Esophagus squamous epithelium (tissue), 5 donors: ENCODE data around the gene ANKRD44. TPM values are rescaled to one million over a fixed set of nuclear protein-coding genes. Genes with fewer than 3 reads are reported as not detected.

ENCODE experiments used
- DNase-seq: peaks from one replicate; lab custom pipeline; 2025; lab: John Stamatoyannopoulos, UW
- H3K27ac ChIP-seq, 4 donors: fragments of 200-600 bp; sonication (generic); one replicate each; pipeline ENCODE4 v1.5.1; 2016 to 2019; ENCODE audit warnings: mild to moderate bottlenecking in 1 of 4
- H3K27me3 ChIP-seq, 4 donors: fragments of 200-600 bp; sonication (generic); 1 replicate in 3 of 4; 2 replicates in 1 of 4; pipeline versions ENCODE4 v1.5.1 to v1.6.0; 2017 to 2021; ENCODE audit warnings: antibody characterized with exemption in 1 of 4
- H3K36me3 ChIP-seq, 3 donors: fragments of 200-600 bp; sonication (generic); one replicate each; pipeline ENCODE4 v1.5.1; 2016 to 2019
- H3K4me1 ChIP-seq, 3 donors: fragments of 200-600 bp; sonication (generic); one replicate each; pipeline ENCODE4 v1.5.1; 2017 to 2019
- H3K4me3 ChIP-seq, 4 donors: fragments of 200-600 bp; sonication (generic); 1 replicate in 3 of 4; 2 replicates in 1 of 4; pipeline ENCODE4 v1.5.1; 2016 to 2019; ENCODE audit warnings: mild to moderate bottlenecking in 2 of 4, moderate library complexity in 1 of 4
- H3K9me3 ChIP-seq, 3 donors: fragments of 200-600 bp; sonication (generic); one replicate each; pipeline ENCODE4 v1.5.1; 2016 to 2019
- POLR2A ChIP-seq, 4 donors: fragments of 450-650 bp; IDR thresholded peaks; one replicate each; pipeline ENCODE4 v1.6.1; 2017; ENCODE audit warnings: antibody characterized with exemption in 4 of 4, mild to moderate bottlenecking in 4 of 4, moderate library complexity in 3 of 4
- WGBS, 2 donors: methylation state at CpG; one replicate each; pipeline ENCODE4 v1.1.5; 2018; 5-methylcytosine and 5-hydroxymethylcytosine counted together
- intact Hi-C: fragments of 100-400 bp; cut with DNase I; formaldehyde crosslinking; loops from one replicate; pipeline ENCODE4 v1.15.0; 2022
- total RNA-seq, 4 donors: library from RNA; depleted of rRNA; stranded (reverse); fragments of >200 nt; gene quantifications; one replicate each; pipeline ENCODE4 v1.1.0, GENCODE V29; 2016
- TF ChIP-seq, protein P1 (sequence below), 6 experiments: fragments of 450-650 bp in 4 of 6; fragments of 200-600 bp in 2 of 6; sonication (generic) in 2 of 6; IDR thresholded peaks; one replicate each; pipeline ENCODE4 v1.5.1; 2016 to 2019; ENCODE audit warnings: antibody characterized with exemption in 6 of 6, mild to moderate bottlenecking in 4 of 6, moderate library complexity in 4 of 6
- donor health status: DM: yes; HTN: yes; CAD: no.

Gene ANKRD44
- total RNA-seq, 4 donors from 2014 or later = 4.5 to 54.0 (median 11.4) TPM

GRCh38 chr2:197167608-197168314, 142.8 kb downstream of the ANKRD44 start:
- 67 to 84% methylated on average over 3 of the region's 3 CpGs for WGBS, 2 donors
- H3K4me3 ChIP-seq = no peak overlapping the region
- H3K27ac ChIP-seq = no peak overlapping the region
- H3K36me3 ChIP-seq = no peaks in the 10 kb centered on the region
- H3K27me3 ChIP-seq = no peaks in the 10 kb centered on the region
- TF ChIP-seq, protein P1, sequence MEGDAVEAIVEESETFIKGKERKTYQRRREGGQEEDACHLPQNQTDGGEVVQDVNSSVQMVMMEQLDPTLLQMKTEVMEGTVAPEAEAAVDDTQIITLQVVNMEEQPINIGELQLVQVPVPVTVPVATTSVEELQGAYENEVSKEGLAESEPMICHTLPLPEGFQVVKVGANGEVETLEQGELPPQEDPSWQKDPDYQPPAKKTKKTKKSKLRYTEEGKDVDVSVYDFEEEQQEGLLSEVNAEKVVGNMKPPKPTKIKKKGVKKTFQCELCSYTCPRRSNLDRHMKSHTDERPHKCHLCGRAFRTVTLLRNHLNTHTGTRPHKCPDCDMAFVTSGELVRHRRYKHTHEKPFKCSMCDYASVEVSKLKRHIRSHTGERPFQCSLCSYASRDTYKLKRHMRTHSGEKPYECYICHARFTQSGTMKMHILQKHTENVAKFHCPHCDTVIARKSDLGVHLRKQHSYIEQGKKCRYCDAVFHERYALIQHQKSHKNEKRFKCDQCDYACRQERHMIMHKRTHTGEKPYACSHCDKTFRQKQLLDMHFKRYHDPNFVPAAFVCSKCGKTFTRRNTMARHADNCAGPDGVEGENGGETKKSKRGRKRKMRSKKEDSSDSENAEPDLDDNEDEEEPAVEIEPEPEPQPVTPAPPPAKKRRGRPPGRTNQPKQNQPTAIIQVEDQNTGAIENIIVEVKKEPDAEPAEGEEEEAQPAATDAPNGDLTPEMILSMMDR (IDR thresholded peaks at IDR 0.05) = no peak
- TF ChIP-seq POLR2A (IDR thresholded peaks at IDR 0.05) = no peak
- H3K9me3 ChIP-seq = no peaks in the 10 kb centered on the region
- H3K4me1 ChIP-seq = peaks cover 0 to 45% (median 7%) of the 10 kb centered on the region in 3 donors
- intact Hi-C loops = no loop called here
- no peak for DNase-seq

GRCh38 chr2:197165020-197165419, 145.6 kb downstream of the ANKRD44 start:
- 48 to 55% methylated on average over 7 of the region's 7 CpGs for whole genome bisulfite sequencing, 2 donors
- intact Hi-C loops = no loop called here
- no peak for DNase-seq
- H3K36me3 ChIP-seq = no peaks in the 10 kb centered on the region
- H3K27me3 ChIP-seq = no peaks in the 10 kb centered on the region
- H3K4me1 ChIP-seq = peaks cover 0 to 42% (median 10%) of the 10 kb centered on the region in 3 donors
- no peak overlapping the region for H3K4me3 ChIP-seq
- H3K27ac ChIP-seq = no peak overlapping the region
- H3K9me3 ChIP-seq = no peaks in the 10 kb centered on the region
- no peak for TF ChIP-seq POLR2A (IDR thresholded peaks at IDR 0.05)
- TF ChIP-seq, protein P1 (IDR thresholded peaks at IDR 0.05) = no peak

- Histone ChIP-seq H3K27ac (no peak overlapping the region), H3K9me3 (no peaks in the 10 kb centered on the region), H3K36me3 (no peaks in the 10 kb centered on the region), H3K4me3 (peak overlapping the region in 3 of 4 donors; percentile 25 to 59 (median 36)), H3K27me3 (no peaks in the 10 kb centered on the region), H3K4me1 (peaks cover 0 to 42% (median 10%) of the 10 kb centered on the region in 3 donors)
- DNase-seq = no peak
- WGBS, 2 donors = 54 to 72% methylated on average over 7 to 22 of the region's 39 CpGs
- TF ChIP-seq POLR2A (IDR thresholded peaks at IDR 0.05) = no peak
- TF ChIP-seq, protein P1 (IDR thresholded peaks at IDR 0.05) = no peak
- intact Hi-C loops = no loop called here
These were observed 146.3 kb downstream of the ANKRD44 start for GRCh38 chr2:197164141-197164754.

GRCh38 chr2:197163712-197164140, 146.9 kb downstream of the ANKRD44 start:
- Histone ChIP-seq H3K27me3 (no peaks in the 10 kb centered on the region), H3K27ac (no peak overlapping the region), H3K4me1 (peaks cover 0 to 44% (median 10%) of the 10 kb centered on the region in 3 donors), H3K4me3 (no peak overlapping the region), H3K36me3 (no peaks in the 10 kb centered on the region), H3K9me3 (no peaks in the 10 kb centered on the region)
- intact Hi-C loops = no loop called here
- DNase-seq = no peak
- TF ChIP-seq, protein P1 (IDR thresholded peaks at IDR 0.05) = no peak
- TF ChIP-seq POLR2A (IDR thresholded peaks at IDR 0.05) = no peak
- 90 to 91% methylated on average over 6 to 16 of the region's 17 CpGs for WGBS, 2 donors

DNA sequence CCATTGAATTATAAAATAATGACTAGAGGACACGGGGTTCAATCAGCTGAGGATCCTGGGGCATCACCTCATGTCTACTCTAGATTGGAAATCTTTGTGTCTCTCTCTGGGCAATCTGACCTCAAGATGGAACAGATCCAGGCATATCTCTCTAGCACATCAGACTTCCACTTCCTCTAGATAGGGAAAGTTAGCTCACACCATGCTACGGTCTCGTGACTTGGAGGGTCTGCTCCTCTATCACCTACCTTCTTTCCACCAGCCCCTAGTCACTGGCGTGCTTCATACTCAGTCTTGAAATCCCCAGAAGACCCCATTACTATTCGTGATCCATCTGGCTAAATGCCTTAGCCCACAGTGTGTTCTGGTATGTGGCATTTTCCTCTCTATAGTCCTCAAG, 148.8 kb downstream of the ANKRD44 start:
- 84 to 89% methylated on average over 5 of the region's 5 CpGs for WGBS, 2 donors
- no peak for DNase-seq
- Histone ChIP-seq H3K27ac (no peak overlapping the region), H3K36me3 (no peaks in the 10 kb centered on the region), H3K4me3 (no peak overlapping the region), H3K4me1 (peaks cover 0 to 52% (median 12%) of the 10 kb centered on the region in 3 donors), H3K27me3 (no peaks in the 10 kb centered on the region), H3K9me3 (no peaks in the 10 kb centered on the region)
- intact Hi-C loops = no loop called here
- TF ChIP-seq POLR2A (IDR thresholded peaks at IDR 0.05) = no peak
- TF ChIP-seq, protein P1 (IDR thresholded peaks at IDR 0.05) = no peak
